NCI-H1048 (cell line): ENCODE data around the gene FOSL2.
"Not testable (repeated sequence)": the region's sequence is repeated elsewhere in the genome, so short reads cannot be mapped to it uniquely, and the experiment has no call there.

Experiments used
- DNase-seq: peaks from one replicate; lab custom pipeline; 2025; lab: John Stamatoyannopoulos, UW

The FOSL2 gene

GRCh38 chr2:28357948-28358667 lies 34.5 kb upstream of the FOSL2 start:
- DNase-seq = no peak

DNA sequence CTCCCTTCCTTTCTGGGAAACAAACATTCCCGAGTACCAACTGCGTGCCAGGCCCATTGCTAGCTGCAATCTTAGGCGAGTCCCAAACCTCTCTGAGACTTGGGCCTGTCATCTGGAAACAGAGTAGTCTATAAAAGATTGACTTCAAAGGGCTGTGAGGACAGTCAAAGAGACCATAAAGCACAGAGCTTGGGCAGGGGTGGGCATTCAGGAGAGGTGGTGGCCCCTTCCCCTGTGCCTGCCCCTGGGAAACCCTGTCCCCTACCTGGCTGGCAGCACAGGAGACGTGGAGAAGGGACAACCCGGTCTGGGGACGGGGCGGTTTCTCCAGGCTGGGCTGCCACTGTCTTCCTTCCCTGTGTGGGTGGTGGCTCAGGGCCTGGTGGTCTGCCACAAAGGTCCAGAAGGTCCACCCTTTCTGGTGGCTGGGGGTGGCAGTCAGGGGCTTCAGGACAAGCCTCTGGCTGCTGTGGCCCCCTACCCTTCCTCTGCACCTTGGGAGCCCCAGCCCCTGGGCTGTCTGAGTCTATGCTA lies 33.9 kb upstream of the FOSL2 start:
- no peak for DNase-seq

DNA sequence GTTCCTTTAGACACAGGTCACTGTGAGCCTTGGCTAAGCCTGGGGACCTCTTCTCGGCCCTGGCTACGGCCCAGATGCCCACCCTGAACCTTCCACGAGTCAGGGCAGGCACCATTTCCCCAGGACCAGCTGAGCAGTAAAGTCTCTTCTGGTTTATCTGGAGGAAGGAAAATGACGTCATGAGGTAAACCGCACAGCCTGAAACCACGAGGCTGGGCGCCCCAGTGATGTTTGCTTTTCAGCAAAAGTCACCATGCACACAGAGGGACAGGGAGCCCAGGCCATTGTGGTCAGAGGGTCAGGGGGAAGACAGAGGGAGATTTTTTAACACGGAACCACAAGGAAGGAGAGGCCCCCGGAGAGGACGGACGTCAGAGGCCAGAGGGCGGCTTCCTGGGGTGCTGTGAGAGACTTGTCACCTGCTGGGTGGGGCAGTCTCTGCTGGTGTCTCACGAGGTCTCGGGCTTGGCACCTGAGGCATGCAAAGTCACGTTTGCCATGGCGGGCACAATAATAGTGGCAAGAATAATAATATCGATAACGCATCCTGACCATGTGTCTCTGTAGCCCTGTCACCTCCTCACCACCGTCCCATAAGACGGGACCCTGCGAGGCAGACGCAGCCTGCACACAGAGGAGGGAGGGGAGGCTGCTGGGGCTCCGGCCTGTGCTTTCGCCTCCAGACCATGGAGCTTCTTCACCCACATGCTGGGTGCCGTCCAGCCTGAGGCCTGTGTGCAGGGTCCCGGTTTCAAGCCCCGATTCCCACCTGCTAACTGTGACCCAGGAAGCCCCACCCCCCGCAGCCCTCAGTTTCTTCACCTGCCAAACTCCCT lies 33.2 kb upstream of the FOSL2 start:
- DNase-seq = no peak

DNA sequence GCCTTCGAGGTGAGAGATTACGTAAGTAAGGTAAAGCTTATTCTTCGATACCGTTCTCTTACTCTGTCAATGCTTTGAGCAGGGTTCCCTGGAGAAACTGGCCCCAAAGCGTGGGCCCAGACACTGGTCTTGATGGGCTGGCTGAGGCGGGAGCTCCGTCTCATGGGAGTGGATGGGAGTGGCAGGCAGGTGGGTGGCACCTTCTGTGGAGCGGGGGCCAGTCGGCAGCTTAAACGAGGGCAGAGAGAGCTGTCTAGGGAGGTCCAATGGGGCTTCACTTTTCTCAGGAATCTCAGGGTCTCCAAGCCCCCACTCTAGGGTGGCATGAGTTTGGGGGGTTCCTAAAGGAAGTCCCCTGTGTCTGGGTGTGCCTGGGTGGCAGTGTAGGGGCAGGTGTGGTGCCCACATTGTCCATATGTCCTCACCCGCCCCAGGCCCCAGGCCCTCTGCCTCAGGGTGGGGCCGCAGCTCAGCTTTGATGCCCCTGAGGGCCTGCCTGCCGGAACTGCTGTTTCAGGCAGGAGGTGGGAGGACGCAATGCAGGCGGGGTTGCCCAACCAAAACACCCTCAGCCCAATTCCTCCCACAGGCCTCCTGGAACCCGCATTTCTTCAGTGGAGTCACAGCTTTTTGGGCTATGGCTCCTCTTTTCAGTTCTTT lies 32.5 kb upstream of the FOSL2 start:
- no peak for DNase-seq

DNA sequence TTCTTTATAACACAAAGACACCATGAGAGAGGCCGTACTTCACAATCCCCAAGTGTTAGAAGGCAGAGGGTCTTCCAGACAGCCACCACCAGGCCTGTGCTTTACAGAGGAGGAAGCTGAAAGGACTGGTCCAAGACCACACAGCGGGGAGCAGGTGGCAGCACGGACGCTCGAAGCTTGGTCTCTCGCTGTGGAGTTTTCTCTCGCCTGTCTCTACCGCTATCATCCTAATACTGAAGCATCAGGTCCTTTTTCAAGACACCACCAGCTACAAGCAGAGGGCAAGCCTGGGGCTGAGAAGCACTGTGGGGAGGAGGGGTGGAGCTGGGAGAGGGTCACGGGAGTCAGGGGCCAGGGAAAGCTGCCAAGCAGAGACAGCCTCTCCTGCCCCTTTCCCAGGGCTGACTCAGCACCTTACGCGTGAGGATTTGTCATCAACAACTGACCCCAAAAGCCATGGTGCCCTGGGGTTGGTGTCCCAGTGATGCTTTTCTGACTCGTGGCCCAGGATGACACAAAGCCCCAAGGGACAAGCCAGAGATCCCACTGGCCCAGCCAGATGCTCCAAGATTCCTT lies 31.9 kb upstream of the FOSL2 start:
- no peak for DNase-seq

DNA sequence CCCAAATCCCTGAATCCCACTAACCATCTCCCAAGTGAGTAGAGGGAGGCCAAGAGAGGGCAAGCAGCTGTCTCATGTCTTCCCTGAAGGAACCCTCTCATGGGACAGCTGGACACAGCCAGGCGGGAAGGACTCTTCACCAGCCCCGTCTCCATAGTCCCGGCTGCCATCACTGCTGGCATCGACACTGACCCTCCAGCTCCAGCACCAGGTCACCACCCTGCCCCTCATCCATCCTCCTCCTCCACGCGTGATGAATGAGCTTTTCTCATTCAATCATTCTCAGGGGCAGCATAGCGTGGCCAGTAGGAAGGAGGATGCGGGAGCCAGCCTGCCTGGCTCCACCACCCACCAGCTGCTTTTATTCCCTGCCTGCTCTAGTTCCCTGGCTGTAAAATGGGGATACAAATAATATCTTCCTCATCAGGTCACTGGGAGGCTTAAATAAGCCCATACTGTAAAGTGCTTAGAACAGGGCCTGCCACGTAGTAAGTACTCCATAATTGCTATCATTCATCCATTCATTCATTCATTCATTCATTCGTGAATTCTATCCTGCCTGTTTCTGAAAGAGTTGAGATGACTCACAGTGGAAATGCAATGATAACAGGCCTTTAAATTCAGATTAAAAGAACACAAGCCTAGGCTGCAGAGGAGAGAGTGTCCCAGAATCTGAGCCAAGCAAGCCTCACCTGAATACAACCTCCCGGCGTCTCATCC lies 30.5 kb upstream of the FOSL2 start:
- DNase-seq = no peak

DNA sequence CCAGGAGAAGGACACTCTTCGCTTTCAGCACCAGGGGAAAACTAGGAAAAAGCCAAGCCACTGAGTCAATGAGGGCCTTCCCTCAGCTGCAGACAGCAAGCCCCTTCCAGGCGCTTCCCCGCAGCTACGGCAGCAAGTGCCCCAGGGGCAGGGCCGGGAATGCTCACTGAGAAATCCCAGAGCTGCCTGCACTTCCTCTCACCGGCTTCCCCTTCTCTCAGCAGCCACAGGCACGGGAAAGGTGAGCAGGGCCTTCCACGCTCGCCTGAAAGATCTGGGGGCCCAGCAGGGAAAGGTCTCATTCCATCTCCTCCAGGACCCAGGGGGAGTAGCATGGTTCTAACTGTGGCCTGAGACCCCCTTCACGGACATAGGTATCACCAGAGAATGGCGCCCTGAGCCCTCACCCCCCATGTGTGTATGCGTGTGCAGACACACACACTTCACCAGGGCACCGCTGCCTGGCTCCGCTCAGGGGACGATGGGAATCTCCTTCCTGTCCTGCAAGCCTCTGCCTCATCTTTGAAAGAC lies 29.6 kb upstream of the FOSL2 start:
- no peak for DNase-seq

DNA sequence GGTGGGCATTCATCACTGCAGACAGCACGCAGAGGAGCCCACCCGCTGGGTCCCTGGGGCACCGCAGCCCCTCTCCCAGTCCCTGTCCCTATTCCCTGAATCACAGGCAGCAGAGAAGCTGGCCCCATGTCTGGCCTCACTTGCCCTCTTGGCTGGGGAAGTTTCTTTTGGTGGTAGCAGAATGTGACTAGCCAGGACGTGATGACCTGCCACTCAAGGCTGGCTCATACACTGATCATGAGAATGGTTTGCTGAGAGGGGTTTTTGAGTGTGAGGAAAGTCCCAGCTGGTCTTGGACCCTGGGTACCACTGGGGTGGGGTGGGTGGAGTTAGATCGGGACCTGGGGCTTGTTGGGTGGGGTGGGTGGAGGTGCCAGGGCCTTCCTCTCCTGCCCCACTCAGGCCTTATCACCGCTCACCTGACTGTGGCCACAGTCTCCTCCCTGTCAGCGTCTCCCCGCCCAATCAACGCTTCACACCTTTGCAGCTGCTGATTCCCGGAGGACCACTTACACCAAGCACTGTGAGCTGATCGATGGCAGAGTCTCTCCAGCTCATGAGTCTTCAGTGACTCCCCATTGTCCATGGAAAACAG lies 28.9 kb upstream of the FOSL2 start:
- no peak for DNase-seq

DNA sequence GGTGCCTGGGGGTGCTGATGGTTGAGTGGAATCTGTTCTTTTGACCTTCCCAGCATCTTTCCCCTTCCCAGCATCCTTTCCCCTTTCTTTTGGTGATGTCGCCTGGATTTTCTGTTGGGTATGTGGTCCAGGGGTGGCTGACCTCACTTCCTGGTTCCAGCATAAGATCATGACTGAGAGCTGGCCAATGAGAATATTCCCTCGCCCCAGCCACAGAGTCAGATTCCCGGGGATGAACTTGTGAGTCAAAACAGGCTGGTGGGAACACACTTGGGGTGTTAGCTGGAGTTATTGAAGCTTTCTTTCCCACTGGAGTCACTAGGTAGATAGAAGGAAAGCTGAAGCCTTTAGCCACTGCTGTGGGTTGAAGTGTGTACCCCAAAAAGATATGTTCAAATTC lies 28.0 kb upstream of the FOSL2 start:
- DNase-seq = no peak

- no peak for DNase-seq
Measured at GRCh38 chr2:28365158-28365557, 27.5 kb upstream of the FOSL2 start.

DNA sequence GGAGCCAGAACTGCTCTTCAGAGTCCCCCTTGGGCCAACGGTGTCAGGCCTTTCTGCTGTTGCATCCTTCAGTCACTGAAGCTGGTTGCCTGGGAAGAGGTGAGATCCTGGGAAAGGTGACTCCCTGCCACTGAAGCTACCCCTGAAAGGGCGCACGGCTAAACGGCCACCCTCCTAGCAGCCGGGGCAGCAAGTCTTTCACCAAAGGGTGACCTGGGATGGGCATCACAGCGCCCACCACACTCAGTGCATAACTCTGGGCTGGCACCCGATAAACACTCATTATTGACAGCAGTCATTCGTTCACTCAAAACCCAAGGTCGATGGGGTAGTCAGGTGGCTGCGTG lies 26.5 kb upstream of the FOSL2 start:
- no peak for DNase-seq

- no peak for DNase-seq
Measured at GRCh38 chr2:28366496-28367282, 26.0 kb upstream of the FOSL2 start.

- DNase-seq = no peak
Measured at GRCh38 chr2:28367667-28368356, 24.8 kb upstream of the FOSL2 start.

- no peak for DNase-seq
Measured at GRCh38 chr2:28368357-28368798, 24.3 kb upstream of the FOSL2 start.

DNA sequence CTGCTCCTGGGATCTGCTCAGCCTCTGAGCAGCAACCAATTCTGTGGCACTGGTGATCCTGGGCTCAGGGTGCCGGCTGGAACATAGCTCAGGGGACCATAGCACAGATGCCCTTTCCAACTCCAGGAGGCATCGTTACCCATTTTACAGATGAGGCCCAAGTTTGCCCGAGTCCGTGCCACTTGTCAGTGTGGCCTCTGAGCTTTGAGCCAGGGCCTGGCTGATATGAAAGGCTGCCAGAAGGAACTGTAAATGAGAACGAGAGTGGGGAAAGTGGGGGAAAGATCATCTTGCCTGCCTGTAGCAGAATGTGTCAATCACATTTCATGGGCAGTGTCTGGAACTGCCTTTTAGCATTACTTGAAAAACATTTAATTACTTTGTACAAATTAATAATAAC lies 23.3 kb upstream of the FOSL2 start:
- no peak for DNase-seq

- no peak for DNase-seq
Measured at GRCh38 chr2:28370354-28370753, 22.3 kb upstream of the FOSL2 start.

DNA sequence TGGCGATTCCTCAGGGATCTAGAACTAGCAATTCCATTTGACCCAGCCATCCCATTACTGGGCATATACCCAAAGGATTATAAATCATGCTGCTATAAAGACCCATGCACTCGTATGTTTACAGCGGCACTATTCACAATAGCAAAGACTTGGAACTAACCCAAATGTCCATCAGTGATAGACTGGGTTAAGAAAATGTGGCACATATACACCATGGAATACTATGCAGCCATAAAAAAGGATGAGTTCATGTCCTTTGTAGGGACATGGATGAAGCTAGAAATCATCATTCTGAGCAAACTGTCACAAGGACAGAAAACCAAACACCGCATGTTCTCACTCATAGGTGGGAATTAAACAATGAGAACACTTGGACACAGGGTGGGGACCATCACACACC lies 20.9 kb upstream of the FOSL2 start:
- DNase-seq = not testable (repeated sequence)

DNA sequence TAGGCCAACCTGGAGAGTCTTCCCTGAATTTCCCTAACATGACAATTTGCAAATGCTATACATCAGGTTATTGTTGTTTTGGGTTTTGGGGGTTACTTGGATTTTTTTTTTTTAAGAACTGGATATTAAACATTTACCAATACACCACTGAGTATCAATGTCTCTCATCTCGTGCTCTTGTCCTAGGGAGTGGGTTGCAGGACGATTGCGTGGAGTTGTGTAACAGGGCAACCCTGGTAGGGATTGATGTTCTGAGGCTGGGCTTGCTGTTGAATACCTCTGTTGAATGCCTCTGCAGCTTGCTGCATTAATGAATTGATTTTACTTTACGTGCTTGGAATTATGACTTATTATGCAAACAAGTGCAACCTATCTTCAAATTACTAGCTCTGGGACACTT lies 18.8 kb upstream of the FOSL2 start:
- no peak for DNase-seq

DNA sequence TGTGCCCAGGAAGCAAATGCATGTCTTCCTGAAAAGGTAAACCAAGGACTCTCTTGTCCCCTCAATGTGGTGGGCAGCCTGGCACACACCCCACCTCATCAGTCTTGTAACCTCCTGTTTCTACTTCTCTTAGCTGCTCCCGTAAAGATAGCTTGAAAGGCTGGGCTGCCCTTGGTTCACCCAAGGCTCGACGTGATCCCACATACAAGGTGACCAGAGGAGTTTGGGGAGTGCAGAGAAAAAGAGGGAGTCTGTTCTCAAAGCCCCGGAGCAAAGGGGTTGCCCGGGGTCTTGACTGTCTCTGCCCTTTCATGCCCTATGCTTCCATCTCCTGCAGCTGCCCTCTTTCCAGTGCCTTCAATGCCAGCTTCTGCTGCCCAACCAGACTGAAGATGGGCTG lies 18.3 kb upstream of the FOSL2 start:
- DNase-seq = no peak

DNA sequence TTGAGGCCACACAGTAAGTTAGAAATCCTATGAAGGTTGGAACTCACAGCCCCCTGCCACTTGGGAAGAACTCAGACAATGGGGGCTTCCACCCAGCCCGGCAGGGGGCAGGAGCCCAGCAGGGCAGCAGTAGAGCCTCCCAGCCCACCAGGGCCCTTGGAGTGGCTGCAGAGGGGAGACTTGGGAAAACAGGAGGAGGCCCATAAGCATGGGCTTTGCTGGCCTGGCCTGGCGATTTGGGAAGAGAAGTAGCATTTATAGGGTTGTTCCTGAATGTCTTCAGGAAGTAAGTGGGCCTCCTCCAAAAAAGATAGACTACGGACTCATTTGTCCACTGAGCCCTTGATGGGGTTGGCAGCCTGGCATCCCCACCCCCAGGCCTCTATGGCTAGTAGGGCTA lies 17.4 kb upstream of the FOSL2 start:
- DNase-seq = no peak
